ENCODE results near the gene PRKN. TPM values are rescaled to one million over a fixed set of nuclear protein-coding genes. Genes with fewer than 3 reads are reported as not detected.
A peak's percentile ranks its signal among the peaks of the same experiment; 100 is the strongest.

Gene PRKN
- total and polyA plus RNA-seq, 9 of the 15 experiments (the other 6 are each of a cell fraction or from before 2014, with no cell fraction given): 0.03 to 0.96 (median 0.15) TPM; not detected in 2

DNA sequence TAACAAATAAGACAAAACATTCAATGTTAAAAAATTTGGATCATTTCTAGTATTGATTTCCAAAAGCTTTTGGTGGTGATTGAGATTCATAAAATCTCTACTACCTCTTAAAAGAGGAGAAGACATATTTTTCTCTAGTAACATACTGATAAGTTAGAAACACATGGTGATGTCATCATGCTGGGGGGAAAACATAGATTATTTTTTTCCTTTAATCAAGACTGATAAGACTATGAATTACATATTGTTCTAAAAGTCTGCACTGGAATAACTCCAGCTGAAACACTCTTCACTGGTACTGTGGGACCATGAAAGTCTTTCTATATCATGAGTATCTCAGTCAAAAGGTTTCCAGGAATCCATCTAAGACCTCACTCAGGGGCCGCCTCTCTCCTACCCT lies 515.8 kb downstream of the PRKN start:
- ChIA-PET CTCF (ENCODE audit: low intra/inter-chr PET ratio) (no interaction called here), POLR2A (no interaction called here)
- H3K9me1 ChIP-seq (ENCODE audit: control insufficient read depth, insufficient read depth, low read length): no peaks in the 10 kb centered on the region
- no peak for FAIRE-seq
- no peaks in the 10 kb centered on the region for H3K79me2 ChIP-seq (ENCODE audit: control insufficient read depth, insufficient read depth, low read length)
- H3K27me3 ChIP-seq (ENCODE audit: control insufficient read depth in 2 of 2, insufficient read depth in 2 of 2, low read length in 2 of 2): no peaks in the 10 kb centered on the region
- intact Hi-C loops (cut with micrococcal nuclease) (no loop called here), in situ Hi-C loops (cut with MboI) (no loop called here)
- ATAC-seq: no peak
- H3K27ac ChIP-seq (ENCODE audit: extremely low read depth, low read depth, low read length): no peak overlapping the region
- BruUV-seq (replicated peaks): no TSS peak
- H2AFZ ChIP-seq (ENCODE audit: low read depth, low read length): no peak overlapping the region
- no peaks in the 10 kb centered on the region for H3K9me3 ChIP-seq (replicated peaks; ENCODE audit: control insufficient read depth, insufficient read depth, low read depth, low read length)
- TF ChIP-seq, protein P1, sequence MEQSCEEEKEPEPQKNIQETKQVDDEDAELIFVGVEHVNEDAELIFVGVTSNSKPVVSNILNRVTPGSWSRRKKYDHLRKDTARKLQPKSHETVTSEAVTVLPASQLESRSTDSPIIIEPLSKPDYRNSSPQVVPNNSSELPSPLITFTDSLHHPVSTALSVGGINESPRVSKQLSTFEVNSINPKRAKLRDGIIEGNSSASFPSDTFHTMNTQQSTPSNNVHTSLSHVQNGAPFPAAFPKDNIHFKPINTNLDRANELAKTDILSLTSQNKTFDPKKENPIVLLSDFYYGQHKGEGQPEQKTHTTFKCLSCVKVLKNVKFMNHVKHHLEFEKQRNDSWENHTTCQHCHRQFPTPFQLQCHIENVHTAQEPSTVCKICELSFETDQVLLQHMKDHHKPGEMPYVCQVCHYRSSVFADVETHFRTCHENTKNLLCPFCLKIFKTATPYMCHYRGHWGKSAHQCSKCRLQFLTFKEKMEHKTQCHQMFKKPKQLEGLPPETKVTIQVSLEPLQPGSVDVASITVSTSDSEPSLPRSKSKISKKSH (CRISPR knock-in tag; IDR thresholded peaks at IDR 0.05): no peak
- TF ChIP-seq, protein P2, sequence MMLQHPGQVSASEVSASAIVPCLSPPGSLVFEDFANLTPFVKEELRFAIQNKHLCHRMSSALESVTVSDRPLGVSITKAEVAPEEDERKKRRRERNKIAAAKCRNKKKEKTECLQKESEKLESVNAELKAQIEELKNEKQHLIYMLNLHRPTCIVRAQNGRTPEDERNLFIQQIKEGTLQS (IDR thresholded peaks at IDR 0.05): peak; percentile 9; the same call in 1 of the 2 replicates
- TF ChIP-seq, protein P2 (CRISPR knock-in tag; conservative IDR thresholded peaks at IDR 0.05): no peak
- H3K4me1 ChIP-seq (replicated peaks in 1 of 2; ENCODE audit: control insufficient read depth in 2 of 2, insufficient read depth in 2 of 2, low read length in 2 of 2): no peaks in the 10 kb centered on the region
- no peak overlapping the region for H3K4me2 ChIP-seq (ENCODE audit: insufficient read depth, low read length)
- no peak for DNase-seq (ENCODE audit: extremely low read depth in 1 of 4, low spot score in 3 of 4)
- no peaks in the 10 kb centered on the region for H4K20me1 ChIP-seq (replicated peaks; ENCODE audit: control insufficient read depth, insufficient read depth, low read length)
- WGBS (ENCODE audit: insufficient coverage, low coverage, missing lambda C conversion rate): 0% methylated on average over 1 of the region's 1 CpG
- no peak overlapping the region for H3K4me3 ChIP-seq
- no peak overlapping the region for H3K9ac ChIP-seq (ENCODE audit: insufficient read depth in 1 of 2, low read depth in 2 of 2, low read length in 2 of 2)
- H3K36me3 ChIP-seq (ENCODE audit: control insufficient read depth, insufficient read depth, low read length): no peaks in the 10 kb centered on the region

DNA sequence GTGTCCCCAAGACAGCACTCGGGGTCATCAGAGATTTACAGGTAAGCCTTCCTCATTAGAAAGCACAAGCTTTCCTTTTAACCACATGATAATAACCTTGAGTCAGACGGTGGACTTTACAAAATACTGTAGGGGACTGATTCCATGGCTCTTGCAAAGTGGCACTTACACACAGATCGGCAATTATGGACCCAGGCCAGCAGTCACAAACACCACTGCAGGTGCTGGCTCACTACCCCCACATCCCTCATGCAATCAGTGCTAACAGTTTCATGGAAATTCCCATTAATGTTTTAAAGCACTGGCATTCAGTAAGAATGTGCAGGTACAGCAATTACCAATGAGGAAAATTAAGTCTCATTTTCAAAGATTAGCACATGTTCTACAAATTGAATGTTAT lies 516.5 kb downstream of the PRKN start:
- no peaks in the 10 kb centered on the region for H3K9me1 ChIP-seq (ENCODE audit: control insufficient read depth, insufficient read depth, low read length)
- no peaks in the 10 kb centered on the region for H3K79me2 ChIP-seq (ENCODE audit: control insufficient read depth, insufficient read depth, low read length)
- no peaks in the 10 kb centered on the region for H3K4me1 ChIP-seq (replicated peaks in 1 of 2; ENCODE audit: control insufficient read depth in 2 of 2, insufficient read depth in 2 of 2, low read length in 2 of 2)
- no peaks in the 10 kb centered on the region for H3K27me3 ChIP-seq (ENCODE audit: control insufficient read depth in 2 of 2, insufficient read depth in 2 of 2, low read length in 2 of 2)
- ATAC-seq (no peak), FAIRE-seq (no peak), DNase-seq (ENCODE audit: extremely low read depth in 1 of 4, low spot score in 3 of 4) (no peak)
- ChIA-PET CTCF (ENCODE audit: low intra/inter-chr PET ratio) (no interaction called here), POLR2A (no interaction called here)
- in situ Hi-C loops (cut with MboI): no loop called here
- H3K27ac ChIP-seq (ENCODE audit: extremely low read depth, low read depth, low read length): no peak overlapping the region
- no peaks in the 10 kb centered on the region for H4K20me1 ChIP-seq (replicated peaks; ENCODE audit: control insufficient read depth, insufficient read depth, low read length)
- H3K4me2 ChIP-seq (ENCODE audit: insufficient read depth, low read length): no peak overlapping the region
- no TSS peak for BruUV-seq (replicated peaks)
- WGBS (ENCODE audit: insufficient coverage, low coverage, missing lambda C conversion rate): 0% methylated on average over 3 of the region's 3 CpGs
- H3K9ac ChIP-seq (ENCODE audit: insufficient read depth in 1 of 2, low read depth in 2 of 2, low read length in 2 of 2): no peak overlapping the region
- H3K4me3 ChIP-seq: no peak overlapping the region
- H3K36me3 ChIP-seq (ENCODE audit: control insufficient read depth, insufficient read depth, low read length): no peaks in the 10 kb centered on the region
- no peaks in the 10 kb centered on the region; the same call in none of the 2 replicates for H3K9me3 ChIP-seq (replicated peaks; ENCODE audit: control insufficient read depth, insufficient read depth, low read depth, low read length)
- no peak overlapping the region for H2AFZ ChIP-seq (ENCODE audit: low read depth, low read length)
- intact Hi-C loops (cut with micrococcal nuclease): no loop called here
- TF ChIP-seq ZNF696 (CRISPR knock-in tag; conservative IDR thresholded peaks at IDR 0.05): no peak
- TF ChIP-seq CSDE1 (IDR thresholded peaks at IDR 0.05): no peak
- TF ChIP-seq, protein P3, sequence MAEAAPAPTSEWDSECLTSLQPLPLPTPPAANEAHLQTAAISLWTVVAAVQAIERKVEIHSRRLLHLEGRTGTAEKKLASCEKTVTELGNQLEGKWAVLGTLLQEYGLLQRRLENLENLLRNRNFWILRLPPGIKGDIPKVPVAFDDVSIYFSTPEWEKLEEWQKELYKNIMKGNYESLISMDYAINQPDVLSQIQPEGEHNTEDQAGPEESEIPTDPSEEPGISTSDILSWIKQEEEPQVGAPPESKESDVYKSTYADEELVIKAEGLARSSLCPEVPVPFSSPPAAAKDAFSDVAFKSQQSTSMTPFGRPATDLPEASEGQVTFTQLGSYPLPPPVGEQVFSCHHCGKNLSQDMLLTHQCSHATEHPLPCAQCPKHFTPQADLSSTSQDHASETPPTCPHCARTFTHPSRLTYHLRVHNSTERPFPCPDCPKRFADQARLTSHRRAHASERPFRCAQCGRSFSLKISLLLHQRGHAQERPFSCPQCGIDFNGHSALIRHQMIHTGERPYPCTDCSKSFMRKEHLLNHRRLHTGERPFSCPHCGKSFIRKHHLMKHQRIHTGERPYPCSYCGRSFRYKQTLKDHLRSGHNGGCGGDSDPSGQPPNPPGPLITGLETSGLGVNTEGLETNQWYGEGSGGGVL (CRISPR knock-in tag; IDR thresholded peaks at IDR 0.05): no peak
